Liver (tissue), 9 donors: ENCODE measurements around the gene ANKLE1. TPM values are rescaled to one million over a fixed set of nuclear protein-coding genes. Genes with fewer than 3 reads are reported as not detected.
A peak's percentile ranks its signal among the peaks of the same experiment; 100 is the strongest.

Experiments used
- DNase-seq: peaks from one replicate; pipeline ENCODE4 v3.0.0-alpha.2; 2017; ENCODE audit warnings: low spot score
- H3K27ac ChIP-seq, 2 donors: one replicate each; pipeline ENCODE4 v1.7.0; 2013; ENCODE audit warnings: inconsistent platforms in 2 of 2, low read length in 2 of 2, control low read depth in 1 of 2, low read depth in 1 of 2, mild to moderate bottlenecking in 1 of 2
- H3K27me3 ChIP-seq, 4 donors: one replicate each; pipeline versions ENCODE4 v1.6.1 to v1.7.0; 2013; ENCODE audit warnings: low read length in 3 of 4, inconsistent platforms in 1 of 4, mild to moderate bottlenecking in 1 of 4, moderate library complexity in 1 of 4; ENCODE audit not compliant: control insufficient read depth in 4 of 4, insufficient read depth in 4 of 4
- H3K36me3 ChIP-seq, 4 donors: one replicate each; pipeline versions ENCODE4 v1.6.1 to v1.7.0; 2013; ENCODE audit warnings: low read length in 3 of 4, mild to moderate bottlenecking in 3 of 4, low read depth in 1 of 4, moderate library complexity in 1 of 4; ENCODE audit not compliant: control insufficient read depth in 4 of 4, insufficient read depth in 3 of 4
- H3K4me1 ChIP-seq, 4 donors: one replicate each; pipeline versions ENCODE4 v1.6.1 to v1.7.0; 2013; ENCODE audit warnings: low read length in 3 of 4, mild to moderate bottlenecking in 3 of 4, moderate library complexity in 1 of 4; ENCODE audit not compliant: control insufficient read depth in 4 of 4, insufficient read depth in 4 of 4
- H3K4me3 ChIP-seq, 3 donors: one replicate each; pipeline versions ENCODE4 v1.6.1 to v1.7.0; 2013; ENCODE audit warnings: low read length in 3 of 3, control low read depth in 1 of 3, low read depth in 1 of 3, mild to moderate bottlenecking in 1 of 3
- H3K9ac ChIP-seq, 2 donors: one replicate each; pipeline ENCODE4 v1.7.0; 2013; ENCODE audit warnings: low read length in 2 of 2, mild to moderate bottlenecking in 2 of 2, moderate library complexity in 2 of 2, control low read depth in 1 of 2, low read depth in 1 of 2
- H3K9me3 ChIP-seq, 4 donors: one replicate each; pipeline versions ENCODE4 v1.6.1 to v1.7.0; 2013; ENCODE audit warnings: low read length in 3 of 4; ENCODE audit not compliant: control insufficient read depth in 4 of 4
- FOXA2 ChIP-seq: IDR thresholded peaks from 2 replicates; pipeline ENCODE4 v1.6.1; 2016; ENCODE audit warnings: antibody characterized with exemption
- GABPA ChIP-seq, 2 donors: IDR thresholded peaks in 1 of 2; conservative IDR thresholded peaks in 1 of 2; 2 replicates each; pipeline ENCODE4 v1.6.1; 2016; ENCODE audit warnings: antibody characterized with exemption in 2 of 2, mild to moderate bottlenecking in 1 of 2, moderate library complexity in 1 of 2
- HNF4A ChIP-seq, 2 donors: conservative IDR thresholded peaks; 2 replicates each; pipeline ENCODE4 v1.6.1; 2016; ENCODE audit warnings: antibody characterized with exemption in 2 of 2, mild to moderate bottlenecking in 2 of 2
- JUND ChIP-seq, 2 donors: IDR thresholded peaks; 2 replicates each; pipeline ENCODE4 v1.6.1; 2016; ENCODE audit warnings: antibody characterized with exemption in 2 of 2
- NR2F2 ChIP-seq: IDR thresholded peaks from 2 replicates; pipeline ENCODE4 v1.6.1; 2016; ENCODE audit warnings: antibody characterized with exemption
- RAD21 ChIP-seq, 2 donors: IDR thresholded peaks; 2 replicates each; pipeline ENCODE4 v1.6.1; 2016; ENCODE audit warnings: antibody characterized with exemption in 2 of 2, mild to moderate bottlenecking in 2 of 2
- RXRA ChIP-seq, 2 donors: IDR thresholded peaks; 2 replicates each; pipeline ENCODE4 v1.6.1; 2017 to 2018; ENCODE audit warnings: antibody characterized with exemption in 2 of 2, mild to moderate bottlenecking in 1 of 2
- SP1 ChIP-seq: IDR thresholded peaks from 2 replicates; pipeline ENCODE4 v1.6.1; 2018; ENCODE audit warnings: antibody characterized with exemption, mild to moderate bottlenecking
- TAF1 ChIP-seq: conservative IDR thresholded peaks from 2 replicates; pipeline ENCODE4 v1.6.1; 2016; ENCODE audit warnings: antibody characterized with exemption, mild to moderate bottlenecking
- YY1 ChIP-seq: IDR thresholded peaks from 2 replicates; pipeline ENCODE4 v1.6.1; 2016; ENCODE audit warnings: antibody characterized with exemption, mild to moderate bottlenecking
- WGBS: extraction: QIAGEN DNeasy Blood & Tissue Kit; methylation state at CpG from one replicate; pipeline ENCODE4 v1.1.7; 2013; 5-methylcytosine and 5-hydroxymethylcytosine counted together
- polyA plus RNA-seq, 2 donors: library from polyadenylated mRNA; stranded (reverse) in 1 of 2; unstranded in 1 of 2; fragments of 200-250 nt in 1 of 2; fragments of >200 nt in 1 of 2; fragmentation: Nextera tagmentation in 1 of 2; extraction: Ambion mirVana in 1 of 2; gene quantifications; one replicate each; pipeline versions ENCODE4 v1.2.1 to v1.2.3, GENCODE V29; 2013 to 2015
- total RNA-seq, 2 donors: library from RNA; depleted of rRNA; stranded (reverse); fragments of >200 nt; gene quantifications; one replicate each; pipeline ENCODE4 v1.2.3, GENCODE V29; 2014
- TF ChIP-seq, protein P1 (sequence below): fragments of 150-350 bp; IDR thresholded peaks from 2 replicates; pipeline ENCODE4 v1.5.1; 2017; ENCODE audit warnings: improper control_type of control experiment, low read depth, low read length; ENCODE audit not compliant: missing input control
- TF ChIP-seq, protein P2 (sequence below): IDR thresholded peaks from 2 replicates; pipeline ENCODE4 v1.6.1; 2016; ENCODE audit warnings: antibody characterized with exemption
- TF ChIP-seq, protein P3 (sequence below): IDR thresholded peaks from 2 replicates; pipeline ENCODE4 v1.6.1; 2016; ENCODE audit warnings: antibody characterized with exemption
- TF ChIP-seq, protein P4 (sequence below): IDR thresholded peaks from 2 replicates; pipeline ENCODE4 v1.6.1; 2016; ENCODE audit warnings: antibody characterized with exemption
- donor health status: healthy.
- donor health status: healthy.
- donor health status: healthy.
- donor health status: healthy.
- donor health status: healthy.

Gene ANKLE1
- total and polyA plus RNA-seq, 4 donors: 0.10 to 43.2 (median 0.29) TPM

DNA sequence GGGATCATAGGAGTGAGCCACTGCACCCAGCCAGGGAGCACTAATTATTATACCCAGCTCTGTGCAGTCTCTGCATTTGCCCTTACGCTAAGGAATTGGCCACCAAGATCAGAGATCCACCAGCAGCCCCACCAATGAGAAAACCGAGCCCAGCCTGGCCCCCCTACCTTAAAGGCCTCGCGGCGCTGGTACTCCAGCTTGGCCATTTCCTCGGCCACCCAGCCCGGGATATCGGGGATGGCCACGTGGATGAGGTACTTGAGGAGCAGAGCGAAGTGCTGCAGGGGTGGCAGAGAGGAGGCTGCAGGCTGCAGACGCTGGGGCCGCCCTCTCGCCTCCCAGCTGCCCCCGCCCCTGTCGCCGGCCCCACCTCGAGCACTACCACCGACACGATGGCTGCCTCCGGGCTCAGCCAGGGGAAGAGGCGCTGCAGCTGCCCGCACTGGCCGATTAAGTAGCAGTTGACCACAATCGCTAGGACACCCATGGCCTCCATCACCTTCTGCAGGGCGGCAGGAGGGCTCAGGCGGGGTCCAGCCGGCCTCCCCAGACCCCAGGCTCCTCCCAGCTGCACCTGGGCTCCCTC, 45.5 kb downstream of the ANKLE1 start (continued):
- TF ChIP-seq HNF4A (conservative IDR thresholded peaks at IDR 0.05): no peak

DNA sequence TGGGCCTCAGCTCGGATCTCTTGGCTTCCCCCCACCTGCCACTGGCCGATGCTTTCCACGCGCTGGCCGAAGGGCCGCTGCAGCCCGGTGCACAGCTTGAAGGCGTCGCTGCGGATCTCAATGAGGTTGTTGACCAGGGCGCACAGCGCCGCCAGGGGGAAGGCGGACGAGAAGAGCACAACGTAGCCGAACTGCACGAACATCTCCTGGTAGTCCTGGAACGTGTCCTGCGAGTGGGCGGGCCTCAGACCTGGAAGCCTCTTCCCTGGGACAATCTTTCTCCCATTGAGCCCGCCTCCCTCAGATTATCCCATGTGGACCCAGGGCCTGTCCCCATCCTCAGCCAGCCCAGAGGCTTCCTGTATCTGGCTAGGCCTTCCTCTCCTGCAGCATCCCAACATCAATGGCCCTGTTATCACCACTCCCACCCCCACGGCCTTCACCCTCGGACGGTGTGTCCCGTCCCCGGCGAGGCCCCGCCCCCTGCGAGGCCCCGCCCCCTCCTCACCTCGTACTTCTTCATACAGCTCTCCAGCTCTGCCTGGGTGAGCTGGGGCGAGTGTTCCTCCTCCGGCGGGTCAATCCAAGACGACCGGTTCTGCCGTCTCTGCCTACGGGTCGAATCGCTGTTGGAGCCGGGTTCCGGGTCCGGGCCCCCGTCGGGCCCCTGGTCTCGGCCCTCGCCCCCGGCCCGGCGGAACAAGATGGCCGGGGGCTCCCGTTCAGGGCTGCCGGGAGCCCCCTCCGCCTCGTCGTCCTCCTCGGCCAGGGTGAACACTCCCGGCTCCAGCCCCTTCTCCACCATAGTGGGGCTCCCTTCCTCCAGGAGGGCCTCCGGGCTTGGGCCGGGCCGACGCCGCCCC, 46.2 kb downstream of the ANKLE1 start:
- H3K9ac ChIP-seq: no peak overlapping the region
- no peaks in the 10 kb centered on the region for H3K9me3 ChIP-seq
- H3K4me3 ChIP-seq: peak overlapping the region in 1 of 3 donors; percentile 44
- H3K36me3 ChIP-seq: no peaks in the 10 kb centered on the region
- peaks cover 12 to 23% (median 14%) of the 10 kb centered on the region in 4 donors for H3K4me1 ChIP-seq
- no peaks in the 10 kb centered on the region for H3K27me3 ChIP-seq
- DNase-seq: no peak
- H3K27ac ChIP-seq: no peak overlapping the region
- TF ChIP-seq JUND (IDR thresholded peaks at IDR 0.05) (no peak), TAF1 (no peak), FOXA2 (no peak), RAD21 (IDR thresholded peaks at IDR 0.05) (peak in 1 of 2 donors; percentile 16)
- TF ChIP-seq, protein P1, sequence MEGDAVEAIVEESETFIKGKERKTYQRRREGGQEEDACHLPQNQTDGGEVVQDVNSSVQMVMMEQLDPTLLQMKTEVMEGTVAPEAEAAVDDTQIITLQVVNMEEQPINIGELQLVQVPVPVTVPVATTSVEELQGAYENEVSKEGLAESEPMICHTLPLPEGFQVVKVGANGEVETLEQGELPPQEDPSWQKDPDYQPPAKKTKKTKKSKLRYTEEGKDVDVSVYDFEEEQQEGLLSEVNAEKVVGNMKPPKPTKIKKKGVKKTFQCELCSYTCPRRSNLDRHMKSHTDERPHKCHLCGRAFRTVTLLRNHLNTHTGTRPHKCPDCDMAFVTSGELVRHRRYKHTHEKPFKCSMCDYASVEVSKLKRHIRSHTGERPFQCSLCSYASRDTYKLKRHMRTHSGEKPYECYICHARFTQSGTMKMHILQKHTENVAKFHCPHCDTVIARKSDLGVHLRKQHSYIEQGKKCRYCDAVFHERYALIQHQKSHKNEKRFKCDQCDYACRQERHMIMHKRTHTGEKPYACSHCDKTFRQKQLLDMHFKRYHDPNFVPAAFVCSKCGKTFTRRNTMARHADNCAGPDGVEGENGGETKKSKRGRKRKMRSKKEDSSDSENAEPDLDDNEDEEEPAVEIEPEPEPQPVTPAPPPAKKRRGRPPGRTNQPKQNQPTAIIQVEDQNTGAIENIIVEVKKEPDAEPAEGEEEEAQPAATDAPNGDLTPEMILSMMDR: peak; percentile 18
- WGBS: 36% methylated on average over 64 of the region's 64 CpGs

DNA sequence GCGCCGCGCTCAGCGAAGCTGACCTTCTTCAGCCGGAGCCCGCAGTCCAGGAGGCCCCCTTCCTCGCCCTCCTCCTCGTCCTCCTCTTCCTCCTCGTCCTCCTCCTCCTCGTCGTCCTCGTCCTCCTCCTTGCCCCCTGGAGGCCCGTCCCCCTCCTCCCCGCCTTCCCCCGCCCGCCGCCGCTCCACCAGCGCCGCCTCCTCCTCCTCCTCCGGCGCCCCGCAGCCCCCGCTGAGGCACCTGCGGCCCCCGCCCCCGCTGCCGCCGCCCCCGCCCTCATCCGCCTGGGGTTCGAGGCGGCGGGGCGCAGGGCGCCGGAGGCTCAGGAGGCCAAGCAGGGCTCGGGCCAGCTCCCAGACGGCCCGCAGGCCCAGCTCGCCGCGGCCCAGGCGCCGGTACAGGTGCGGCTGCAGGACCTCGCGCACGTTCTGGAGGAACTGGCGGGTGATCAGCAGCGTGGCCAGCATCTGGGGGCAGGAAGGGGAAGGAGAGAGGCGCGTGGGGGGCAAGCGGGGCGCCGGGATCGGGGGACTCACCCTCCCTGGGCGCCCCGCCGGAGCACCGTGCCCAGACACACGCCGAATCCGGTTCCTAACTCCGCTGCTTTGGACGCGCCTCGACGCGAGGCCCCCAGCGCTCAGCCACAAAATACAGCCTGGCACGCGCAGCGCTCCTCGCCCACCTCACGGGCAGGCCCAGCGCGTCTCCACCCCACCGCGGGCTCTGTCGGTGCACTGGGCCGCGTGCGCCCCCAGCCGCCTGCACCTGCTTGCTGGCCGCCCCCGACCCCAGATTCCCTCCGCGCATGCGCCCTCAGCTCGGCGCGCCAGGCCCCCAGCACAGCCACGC, 47.0 kb downstream of the ANKLE1 start:
- Histone ChIP-seq H3K4me3 (peak overlapping the region in 1 of 3 donors; percentile 44), H3K9ac (no peak overlapping the region), H3K4me1 (peaks cover 13 to 25% (median 15%) of the 10 kb centered on the region in 4 donors), H3K9me3 (no peaks in the 10 kb centered on the region), H3K27me3 (no peaks in the 10 kb centered on the region), H3K36me3 (no peaks in the 10 kb centered on the region), H3K27ac (no peak overlapping the region)
- DNase-seq: no peak
- 28% methylated on average over 94 of the region's 94 CpGs for WGBS
- no peak for TF ChIP-seq FOXA2
- no peak for TF ChIP-seq HNF4A (conservative IDR thresholded peaks at IDR 0.05)
- TF ChIP-seq GABPA (IDR thresholded peaks at IDR 0.05 in 1 of 2, conservative IDR thresholded peaks at IDR 0.05 in 1 of 2): no peak
- TF ChIP-seq RAD21 (IDR thresholded peaks at IDR 0.05): no peak
- TF ChIP-seq SP1: no peak
- TF ChIP-seq, protein P2, sequence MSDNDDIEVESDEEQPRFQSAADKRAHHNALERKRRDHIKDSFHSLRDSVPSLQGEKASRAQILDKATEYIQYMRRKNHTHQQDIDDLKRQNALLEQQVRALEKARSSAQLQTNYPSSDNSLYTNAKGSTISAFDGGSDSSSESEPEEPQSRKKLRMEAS: no peak
- TF ChIP-seq YY1: no peak
- TF ChIP-seq RXRA (IDR thresholded peaks at IDR 0.05): no peak
- no peak for TF ChIP-seq NR2F2
- TF ChIP-seq, protein P3, sequence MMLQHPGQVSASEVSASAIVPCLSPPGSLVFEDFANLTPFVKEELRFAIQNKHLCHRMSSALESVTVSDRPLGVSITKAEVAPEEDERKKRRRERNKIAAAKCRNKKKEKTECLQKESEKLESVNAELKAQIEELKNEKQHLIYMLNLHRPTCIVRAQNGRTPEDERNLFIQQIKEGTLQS: no peak
- TF ChIP-seq, protein P1: no peak
- TF ChIP-seq, protein P4, sequence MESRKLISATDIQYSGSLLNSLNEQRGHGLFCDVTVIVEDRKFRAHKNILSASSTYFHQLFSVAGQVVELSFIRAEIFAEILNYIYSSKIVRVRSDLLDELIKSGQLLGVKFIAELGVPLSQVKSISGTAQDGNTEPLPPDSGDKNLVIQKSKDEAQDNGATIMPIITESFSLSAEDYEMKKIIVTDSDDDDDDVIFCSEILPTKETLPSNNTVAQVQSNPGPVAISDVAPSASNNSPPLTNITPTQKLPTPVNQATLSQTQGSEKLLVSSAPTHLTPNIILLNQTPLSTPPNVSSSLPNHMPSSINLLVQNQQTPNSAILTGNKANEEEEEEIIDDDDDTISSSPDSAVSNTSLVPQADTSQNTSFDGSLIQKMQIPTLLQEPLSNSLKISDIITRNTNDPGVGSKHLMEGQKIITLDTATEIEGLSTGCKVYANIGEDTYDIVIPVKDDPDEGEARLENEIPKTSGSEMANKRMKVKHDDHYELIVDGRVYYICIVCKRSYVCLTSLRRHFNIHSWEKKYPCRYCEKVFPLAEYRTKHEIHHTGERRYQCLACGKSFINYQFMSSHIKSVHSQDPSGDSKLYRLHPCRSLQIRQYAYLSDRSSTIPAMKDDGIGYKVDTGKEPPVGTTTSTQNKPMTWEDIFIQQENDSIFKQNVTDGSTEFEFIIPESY: no peak
